ENCODE data around the gene PAPPA.

The PAPPA gene

GRCh38 chr9:116223926-116224325, 70.3 kb downstream of the PAPPA start:
- no peak for DNase-seq (ENCODE audit: low read depth, low spot score)

- DNase-seq (ENCODE audit: low read depth, low spot score), result no peak
These were observed 76.6 kb downstream of the PAPPA start for GRCh38 chr9:116230051-116230632.

- no peak for DNase-seq (ENCODE audit: low read depth, low spot score)
These were observed 79.0 kb downstream of the PAPPA start for GRCh38 chr9:116232424-116233159.

- no peak for DNase-seq (ENCODE audit: low read depth, low spot score)
These were observed 79.6 kb downstream of the PAPPA start for GRCh38 chr9:116233160-116233530.

GRCh38 chr9:116234081-116234480, 80.5 kb downstream of the PAPPA start:
- DNase-seq (ENCODE audit: low read depth, low spot score), result no peak

GRCh38 chr9:116236979-116237378, 83.4 kb downstream of the PAPPA start:
- no peak for DNase-seq (ENCODE audit: low read depth, low spot score)

- no peak for DNase-seq (ENCODE audit: low read depth, low spot score)
These were observed 83.9 kb downstream of the PAPPA start for GRCh38 chr9:116237456-116237855.

- DNase-seq (ENCODE audit: low read depth, low spot score), result no peak
These were observed 84.6 kb downstream of the PAPPA start for GRCh38 chr9:116238225-116238624.

GRCh38 chr9:116238776-116239340, 85.3 kb downstream of the PAPPA start:
- DNase-seq (ENCODE audit: low read depth, low spot score), result no peak

GRCh38 chr9:116243708-116244107, 90.1 kb downstream of the PAPPA start:
- DNase-seq (ENCODE audit: low read depth, low spot score), result no peak

- DNase-seq (ENCODE audit: low read depth, low spot score), result no peak
These were observed 93.7 kb downstream of the PAPPA start for GRCh38 chr9:116247284-116247683.

- no peak for DNase-seq (ENCODE audit: low read depth, low spot score)
These were observed 94.3 kb downstream of the PAPPA start for GRCh38 chr9:116247791-116248374.

GRCh38 chr9:116250891-116251290, 97.3 kb downstream of the PAPPA start:
- no peak for DNase-seq (ENCODE audit: low read depth, low spot score)

- DNase-seq (ENCODE audit: low read depth, low spot score), result no peak
These were observed 97.8 kb downstream of the PAPPA start for GRCh38 chr9:116251366-116251765.

- no peak for DNase-seq (ENCODE audit: low read depth, low spot score)
These were observed 106.9 kb downstream of the PAPPA start for GRCh38 chr9:116260531-116260930.

- no peak for DNase-seq (ENCODE audit: low read depth, low spot score)
These were observed 108.9 kb downstream of the PAPPA start for GRCh38 chr9:116262448-116262847.

GRCh38 chr9:116264361-116264760, 110.8 kb downstream of the PAPPA start:
- DNase-seq (ENCODE audit: low read depth, low spot score), result no peak

GRCh38 chr9:116267021-116267420, 113.4 kb downstream of the PAPPA start:
- no peak for DNase-seq (ENCODE audit: low read depth, low spot score)

GRCh38 chr9:116269250-116269649, 115.7 kb downstream of the PAPPA start:
- DNase-seq (ENCODE audit: low read depth, low spot score), result no peak

GRCh38 chr9:116270546-116270945, 117.0 kb downstream of the PAPPA start:
- no peak for DNase-seq (ENCODE audit: low read depth, low spot score)

- no peak for DNase-seq (ENCODE audit: low read depth, low spot score)
These were observed 117.7 kb downstream of the PAPPA start for GRCh38 chr9:116271340-116271739.

- no peak for DNase-seq (ENCODE audit: low read depth, low spot score)
These were observed 118.4 kb downstream of the PAPPA start for GRCh38 chr9:116271991-116272390.

- DNase-seq (ENCODE audit: low read depth, low spot score), result no peak
These were observed 120.7 kb downstream of the PAPPA start for GRCh38 chr9:116274293-116274692.

Data from activated naive CD8-positive, alpha-beta T cell treated with anti-CD3 and anti-CD28 coated beads, Interleukin-2, amount 50 U/mL, for 16 hours (primary cell).